ENCODE data around the gene SIGLEC6. TPM values are rescaled to one million over a fixed set of nuclear protein-coding genes. Genes with fewer than 3 reads are reported as not detected.

SIGLEC6 gene
- total and polyA plus RNA-seq, 8 donors, result 0.16 to 0.67 (median 0.26) TPM; not detected in 4

DNA sequence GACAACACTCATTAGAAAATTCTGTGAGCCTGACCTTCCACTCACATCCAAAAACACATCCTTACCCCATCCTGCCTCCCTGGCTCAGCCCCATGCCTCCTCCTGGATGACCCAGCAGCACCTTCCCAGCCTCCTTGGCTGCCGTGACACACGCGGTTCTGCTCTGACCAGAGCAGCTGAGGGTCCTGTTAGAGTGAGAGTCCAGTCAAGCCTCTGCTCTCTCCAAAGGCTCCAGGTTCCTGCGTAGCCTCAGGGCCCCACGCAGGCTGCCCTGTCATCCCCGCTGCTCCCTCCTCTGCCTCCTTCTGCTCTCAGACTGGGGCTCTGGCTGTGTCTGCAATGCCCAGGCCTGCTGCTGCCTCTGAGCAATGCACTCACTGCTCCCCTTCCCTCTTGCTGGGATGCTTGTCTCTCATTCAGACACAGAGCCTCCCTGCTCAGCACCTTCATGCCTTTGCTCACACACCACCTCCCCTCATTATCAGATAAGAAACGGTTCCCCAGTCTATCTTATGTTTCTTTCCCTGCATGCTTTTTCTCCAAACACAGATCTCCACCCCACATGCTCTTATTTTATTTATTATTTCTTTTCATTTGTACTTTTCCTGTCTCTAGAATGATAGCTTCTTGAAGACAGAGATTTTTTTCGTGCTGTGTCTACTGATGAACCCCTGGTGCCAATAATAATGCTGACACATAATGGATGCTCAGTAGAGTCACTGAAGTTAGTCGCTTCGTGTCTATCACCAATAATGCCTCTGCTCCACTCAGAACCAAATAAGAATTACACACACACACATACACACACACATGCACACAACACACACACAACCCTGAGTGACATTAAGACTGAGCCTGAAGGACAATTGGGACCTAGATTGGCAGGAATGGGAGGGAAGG lies 10.2 kb upstream of the SIGLEC6 start:
- Histone ChIP-seq H3K9me3 (no peaks in the 10 kb centered on the region), H3K4me1 (no peaks in the 10 kb centered on the region), H3K27ac (no peak overlapping the region), H3K4me3 (no peak overlapping the region), H3K36me3 (no peaks in the 10 kb centered on the region), H3K27me3 (peaks cover 0 to 16% (median 0%) of the 10 kb centered on the region in 4 donors)
- ATAC-seq (no peak), FAIRE-seq (no peak), DNase-seq (no peak)
- intact Hi-C loops (cut with DNase I), result no loop called here
- no peak for TF ChIP-seq CTCF (IDR thresholded peaks at IDR 0.05)
- WGBS, 2 donors, result 33 to 38% methylated on average over 10 of the region's 10 CpGs

DNA sequence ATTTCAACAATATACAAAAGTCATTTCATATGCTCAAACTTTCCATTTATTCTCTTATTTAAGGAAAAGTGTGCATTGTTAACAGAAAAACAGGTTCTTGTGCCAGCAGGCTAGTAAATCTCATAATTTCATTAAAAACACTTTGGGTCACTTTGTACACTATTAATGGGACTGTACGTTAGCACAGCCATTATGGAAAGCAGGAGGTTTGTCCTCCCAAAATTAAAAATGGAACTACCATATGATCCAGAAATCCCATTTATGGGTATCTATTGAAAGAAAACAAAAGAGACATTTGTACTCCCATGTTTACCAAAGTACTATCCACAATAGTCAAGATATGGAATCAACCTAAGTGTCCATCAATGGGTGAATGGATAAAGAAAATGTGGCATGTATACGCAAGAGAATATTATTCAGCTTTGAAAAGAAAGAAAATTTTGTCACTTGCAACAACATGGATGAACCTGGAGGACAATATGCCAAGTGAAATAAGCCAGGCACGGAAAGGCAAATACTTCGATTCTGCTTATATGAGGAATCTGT lies 8.4 kb upstream of the SIGLEC6 start:
- DNase-seq (no peak), FAIRE-seq (no peak), ATAC-seq (no peak)
- H3K4me1 ChIP-seq, result no peaks in the 10 kb centered on the region
- intact Hi-C loops (cut with DNase I), result no loop called here
- no peaks in the 10 kb centered on the region for H3K9me3 ChIP-seq
- H3K27me3 ChIP-seq, result peaks cover 0 to 12% (median 0%) of the 10 kb centered on the region in 4 donors
- H3K27ac ChIP-seq, result no peak overlapping the region
- TF ChIP-seq CTCF (IDR thresholded peaks at IDR 0.05), result no peak
- WGBS, 2 donors, result 57 to 69% methylated on average over 4 of the region's 4 CpGs
- no peak overlapping the region for H3K4me3 ChIP-seq
- no peaks in the 10 kb centered on the region for H3K36me3 ChIP-seq

DNA sequence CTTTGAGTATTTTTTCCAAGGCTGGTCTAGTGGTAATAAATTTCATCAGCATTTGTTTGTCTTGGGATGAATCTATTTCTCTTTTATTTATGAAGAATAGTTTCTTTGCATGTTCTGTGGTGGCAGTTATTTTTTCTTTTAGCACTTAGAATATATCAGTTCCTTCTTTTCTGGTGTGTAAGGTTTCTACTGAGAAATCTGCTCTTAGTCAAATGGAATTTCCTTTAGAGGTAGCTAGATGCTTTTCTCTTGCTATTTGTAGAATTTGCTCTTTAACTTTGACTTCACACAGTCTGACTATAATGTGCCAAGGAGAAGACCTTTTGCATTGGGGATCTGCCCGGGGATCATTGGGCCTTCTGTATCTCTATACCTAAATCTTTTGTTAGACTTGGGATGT lies 4.1 kb upstream of the SIGLEC6 start:
- H3K27me3 ChIP-seq, result peaks cover 0 to 12% (median 0%) of the 10 kb centered on the region in 4 donors
- DNase-seq, result no peak
- no peak for ATAC-seq
- H3K9me3 ChIP-seq, result no peaks in the 10 kb centered on the region
- WGBS, 2 donors, result 64 to 70% methylated on average over 1 of the region's 1 CpG
- no peak for TF ChIP-seq CTCF (IDR thresholded peaks at IDR 0.05)
- no peaks in the 10 kb centered on the region for H3K4me1 ChIP-seq
- H3K36me3 ChIP-seq, result no peaks in the 10 kb centered on the region
- no peak overlapping the region for H3K4me3 ChIP-seq
- intact Hi-C loops (cut with DNase I), result no loop called here
- H3K27ac ChIP-seq, result no peak overlapping the region
- no peak for FAIRE-seq

DNA sequence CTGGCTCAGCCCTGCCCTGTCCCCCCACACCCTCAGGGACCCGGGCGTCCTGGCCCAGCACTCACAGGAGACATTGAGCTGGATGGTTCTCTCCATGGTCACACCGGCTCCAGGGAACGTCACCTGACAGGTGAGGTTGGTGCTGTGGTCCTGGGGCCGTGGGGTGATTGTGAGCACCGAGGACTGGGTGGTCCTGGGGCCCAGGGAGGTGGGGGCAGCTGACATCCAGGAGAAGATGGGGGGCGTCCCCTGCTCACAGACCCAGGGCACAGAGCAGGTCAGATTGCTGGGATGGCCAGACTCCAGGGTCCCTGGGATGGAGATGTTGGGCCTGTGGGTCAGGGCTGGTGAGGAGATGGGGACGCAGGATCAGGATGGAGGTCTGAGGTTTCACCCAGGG lies 854 bp downstream of the SIGLEC6 start:
- no peaks in the 10 kb centered on the region for H3K9me3 ChIP-seq
- DNase-seq, result no peak
- no peaks in the 10 kb centered on the region for H3K4me1 ChIP-seq
- intact Hi-C loops (cut with DNase I), result no loop called here
- no peak for TF ChIP-seq CTCF (IDR thresholded peaks at IDR 0.05)
- WGBS, 2 donors, result 50 to 70% methylated on average over 8 of the region's 8 CpGs
- no peak overlapping the region for H3K27ac ChIP-seq
- no peak for FAIRE-seq
- no peaks in the 10 kb centered on the region for H3K36me3 ChIP-seq
- ATAC-seq, result no peak
- no peaks in the 10 kb centered on the region for H3K27me3 ChIP-seq
- no peak overlapping the region for H3K4me3 ChIP-seq

DNA sequence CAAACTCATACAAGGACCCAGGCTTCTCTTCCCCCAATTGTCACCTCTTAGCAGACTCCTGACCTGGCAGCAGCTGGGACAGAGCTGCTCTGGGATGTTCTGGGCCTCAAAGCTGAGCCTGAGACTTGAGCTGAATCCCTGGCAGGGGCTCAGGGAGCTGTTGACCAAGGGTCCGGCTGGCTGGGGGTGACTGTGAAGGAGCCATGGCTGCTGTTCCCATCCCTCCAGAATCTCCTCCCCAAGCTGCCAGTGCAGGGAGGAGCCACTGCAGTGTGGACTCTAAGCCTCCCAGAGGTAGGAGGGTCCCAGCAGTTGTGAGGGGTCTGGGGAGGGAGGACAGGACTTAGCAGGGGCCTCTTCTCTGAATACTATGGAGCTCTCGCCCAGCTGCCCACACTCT lies 2.2 kb downstream of the SIGLEC6 start:
- FAIRE-seq (no peak), ATAC-seq (no peak), DNase-seq (no peak)
- Histone ChIP-seq H3K27me3 (no peaks in the 10 kb centered on the region), H3K27ac (no peak overlapping the region), H3K36me3 (no peaks in the 10 kb centered on the region), H3K9me3 (no peaks in the 10 kb centered on the region), H3K4me3 (no peak overlapping the region), H3K4me1 (no peaks in the 10 kb centered on the region)
- WGBS, 2 donors, result 36 to 38% methylated on average over 2 of the region's 2 CpGs
- intact Hi-C loops (cut with DNase I), result no loop called here
- TF ChIP-seq CTCF (IDR thresholded peaks at IDR 0.05), result no peak
